Brain pericyte (primary cell): ENCODE data around the gene INF2.
"Not testable (repeated sequence)": the region's sequence is repeated elsewhere in the genome, so short reads cannot be mapped to it uniquely, and the experiment has no call there.

Experiments
- DNase-seq: peaks from one replicate; pipeline ENCODE4 v3.0.0-alpha.2; 2012; ENCODE audit warnings: low read depth, low spot score

INF2 gene

DNA sequence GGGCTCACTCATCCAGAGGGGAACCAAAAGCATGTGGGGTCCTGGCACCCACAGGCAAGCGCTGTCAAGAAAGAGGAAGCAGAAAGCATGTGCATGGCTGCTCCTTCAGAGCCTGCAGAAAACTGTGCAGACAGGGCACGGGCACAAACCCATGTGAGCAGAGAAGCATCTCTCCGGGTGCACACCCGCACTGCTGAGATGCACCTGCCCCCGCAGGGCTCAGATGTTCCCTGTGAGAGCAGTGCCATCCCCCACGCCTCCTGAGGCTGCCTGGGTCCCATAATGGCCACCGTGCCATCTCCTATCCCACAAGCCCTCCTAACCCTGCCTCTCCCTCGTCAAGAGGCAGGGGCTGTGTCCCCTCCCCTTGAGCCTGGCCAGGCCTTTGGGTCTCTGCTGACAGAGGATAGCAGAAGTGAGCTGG lies 32.3 kb upstream of the INF2 start:
- DNase-seq, result no peak

DNA sequence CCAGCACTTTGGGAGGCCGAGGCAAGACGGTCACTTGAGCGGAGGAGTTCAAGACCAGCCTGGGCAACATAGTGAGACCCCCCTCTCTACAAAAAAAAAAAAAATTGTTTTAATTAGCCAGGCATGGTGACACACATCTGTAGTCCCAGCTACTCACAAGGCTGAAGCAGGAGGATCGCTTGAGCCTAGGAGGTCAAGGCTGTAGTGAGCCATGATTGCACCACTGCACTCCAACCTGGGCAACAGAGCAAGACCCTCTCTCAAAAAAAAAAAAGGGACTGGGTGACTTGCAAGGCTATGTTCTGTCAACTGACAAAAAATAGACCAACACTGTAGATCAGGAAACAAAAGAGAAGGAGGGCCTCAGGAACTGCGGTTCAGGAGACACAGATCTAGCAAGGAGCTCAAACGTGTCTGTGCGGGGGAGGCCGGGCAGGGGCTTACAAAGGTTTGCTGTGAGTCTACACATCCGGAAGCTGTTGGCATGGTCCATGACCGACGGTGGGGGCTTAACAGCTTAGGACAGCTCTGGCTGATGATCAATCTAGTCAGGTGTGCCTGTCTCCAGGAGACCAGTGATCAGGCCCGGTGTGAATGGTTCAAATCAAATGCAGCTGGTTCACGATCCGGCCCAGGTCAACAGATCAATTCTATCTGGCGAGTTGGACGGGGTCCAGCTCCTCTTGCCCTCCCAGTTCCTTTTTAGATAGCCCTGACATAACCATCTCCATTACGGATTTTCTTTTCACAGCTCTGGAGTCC lies 31.7 kb upstream of the INF2 start:
- DNase-seq, result no peak

DNA sequence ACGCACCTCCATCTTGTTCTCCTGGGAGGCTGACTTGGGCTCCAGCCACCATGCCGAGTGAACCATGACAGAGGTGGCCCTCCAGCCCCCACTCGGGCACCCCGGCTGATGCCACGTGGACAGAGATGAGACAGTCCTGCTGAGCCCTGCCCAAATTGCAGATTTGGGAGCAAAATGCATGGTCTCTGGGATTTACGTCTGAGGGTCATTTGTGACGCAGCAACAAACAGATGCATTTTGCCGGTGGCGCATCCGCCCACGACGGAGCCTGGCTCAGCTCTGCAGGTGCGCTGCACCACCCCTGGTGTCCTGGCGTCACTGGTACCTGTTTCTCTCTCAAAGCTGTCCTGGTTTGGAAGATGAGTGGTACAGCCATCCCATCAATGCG lies 31.1 kb upstream of the INF2 start:
- DNase-seq, result no peak

DNA sequence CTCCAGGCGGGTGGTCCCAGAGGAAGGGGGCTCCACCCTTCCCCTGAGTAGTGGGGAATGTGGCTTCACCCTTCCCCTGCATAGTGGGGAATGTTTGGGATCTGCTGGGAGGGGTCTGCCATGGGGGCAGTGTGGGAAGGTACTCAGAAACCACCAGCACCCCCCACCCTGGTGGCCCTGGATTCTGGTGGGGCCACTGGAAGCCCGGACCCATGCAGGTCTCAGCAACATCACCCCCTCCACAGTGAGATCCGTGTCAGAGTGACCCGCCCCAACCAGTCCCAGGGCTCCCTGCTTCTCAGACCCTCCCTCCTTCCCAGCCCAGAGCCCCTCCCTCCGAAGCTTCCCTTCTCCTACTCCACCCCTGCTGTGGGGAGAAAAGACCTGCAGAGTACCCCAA lies 30.3 kb upstream of the INF2 start:
- no peak for DNase-seq

DNA sequence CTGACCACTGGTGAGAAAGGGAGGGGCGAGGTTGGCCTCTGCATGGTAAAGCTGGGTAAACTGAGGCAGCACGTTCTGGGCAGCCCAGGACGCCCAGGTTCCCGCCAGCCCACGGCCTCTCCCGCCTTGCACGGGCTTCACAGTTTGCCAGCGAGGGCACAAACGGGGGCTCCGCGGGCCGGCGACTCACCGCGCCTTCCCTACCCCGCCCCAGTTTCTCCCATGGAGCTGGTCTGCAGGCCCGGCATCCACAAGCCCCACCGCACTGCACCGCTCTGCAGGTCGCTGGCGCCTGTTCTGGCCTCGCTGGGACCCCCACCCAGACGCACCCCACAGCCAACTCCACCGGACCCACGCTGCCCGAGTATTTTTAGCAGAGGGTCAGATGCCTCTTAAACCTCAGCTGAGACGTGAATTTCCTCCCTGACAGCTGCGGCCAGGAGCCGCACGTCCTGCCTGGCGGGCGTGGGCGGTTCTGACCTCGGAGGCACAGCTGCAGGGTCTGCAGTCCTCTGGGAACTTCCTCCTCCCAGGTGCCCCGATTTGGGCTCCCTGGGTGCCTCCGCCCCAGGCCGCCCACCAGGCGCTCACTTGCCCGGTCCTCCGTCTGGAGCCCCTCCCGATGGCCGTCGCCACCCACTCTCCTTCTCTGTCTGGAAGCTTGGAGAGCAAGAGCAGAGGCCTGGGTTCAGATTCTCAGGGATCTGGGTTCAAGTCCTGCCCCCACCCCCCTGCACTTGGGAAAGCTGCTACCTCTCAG lies 29.5 kb upstream of the INF2 start:
- DNase-seq, result no peak

- no peak for DNase-seq
Measured at GRCh38 chr14:104660597-104660996, 28.8 kb upstream of the INF2 start.

DNA sequence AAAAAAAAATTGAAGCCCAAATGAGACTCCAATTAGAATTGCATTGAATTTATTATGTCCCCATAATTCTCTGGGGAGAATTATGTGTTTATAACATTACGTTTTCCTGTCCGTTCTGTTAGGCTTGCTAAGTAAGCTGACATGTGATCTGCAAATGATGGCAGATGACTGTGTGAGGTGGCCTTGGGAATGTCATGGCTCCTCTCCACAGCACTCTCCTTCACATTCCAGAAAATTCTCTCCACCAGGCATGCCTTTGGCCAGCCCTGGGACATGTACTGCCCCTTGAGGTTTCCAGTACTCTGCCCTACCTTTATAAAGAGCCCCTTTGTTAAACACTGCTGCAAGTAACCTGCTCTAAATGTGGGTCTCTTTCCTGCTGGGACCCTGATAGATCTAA lies 28.3 kb upstream of the INF2 start:
- no peak for DNase-seq

DNA sequence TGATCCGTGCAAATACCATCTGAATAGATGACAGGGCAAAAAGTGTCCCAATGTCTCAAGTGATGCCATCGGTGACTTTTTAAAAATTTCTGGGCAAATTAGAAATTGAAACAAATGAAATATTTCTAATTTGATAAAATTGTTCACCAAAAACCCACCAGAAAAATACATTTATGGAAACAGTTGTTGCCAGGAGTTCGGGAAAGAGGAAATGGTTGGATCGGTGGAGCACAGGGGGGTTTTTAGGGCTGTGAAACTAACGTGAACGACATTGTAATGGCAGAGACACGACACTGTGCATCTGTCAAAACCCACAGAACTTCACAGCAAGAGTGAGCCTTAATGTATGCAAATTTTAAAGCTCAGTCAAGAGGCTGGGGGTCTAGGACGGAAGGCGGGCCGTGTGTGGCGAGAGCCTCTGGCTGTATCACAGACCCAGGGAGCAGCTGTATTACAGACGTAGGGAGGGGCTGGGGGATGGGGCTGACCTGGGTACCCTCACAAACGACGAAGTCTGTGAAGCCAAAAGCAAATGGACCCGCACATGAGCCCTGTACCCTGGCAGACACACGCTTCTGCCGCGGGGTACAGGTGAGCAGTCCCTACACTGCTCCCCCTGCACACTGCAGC lies 27.8 kb upstream of the INF2 start:
- not testable (repeated sequence) for DNase-seq

DNA sequence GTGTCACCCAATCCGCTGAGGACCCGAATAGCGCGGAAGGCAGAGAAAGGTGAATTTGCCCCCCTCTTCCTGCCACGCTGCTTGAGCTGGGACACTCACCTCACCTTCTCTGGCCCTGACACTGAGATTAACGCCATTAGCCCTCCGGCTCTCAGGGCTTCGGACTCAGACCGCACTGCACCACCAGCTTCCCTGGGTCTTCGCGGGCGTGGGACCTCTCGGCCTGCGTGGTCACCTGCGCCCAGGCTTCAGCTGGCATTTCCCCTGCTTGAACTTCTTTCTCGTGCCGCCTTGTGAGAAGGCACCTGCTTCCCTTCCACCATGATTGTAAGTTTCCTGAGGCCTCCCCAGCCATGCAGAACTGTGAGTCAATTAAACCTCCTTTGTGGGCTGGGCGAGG lies 26.9 kb upstream of the INF2 start:
- not testable (repeated sequence) for DNase-seq

- DNase-seq, result no peak
Measured at GRCh38 chr14:104664107-104664506, 25.3 kb upstream of the INF2 start.

- DNase-seq, result no peak
Measured at GRCh38 chr14:104664588-104664987, 24.8 kb upstream of the INF2 start.

GRCh38 chr14:104665114-104665656 lies 24.2 kb upstream of the INF2 start:
- DNase-seq, result no peak

DNA sequence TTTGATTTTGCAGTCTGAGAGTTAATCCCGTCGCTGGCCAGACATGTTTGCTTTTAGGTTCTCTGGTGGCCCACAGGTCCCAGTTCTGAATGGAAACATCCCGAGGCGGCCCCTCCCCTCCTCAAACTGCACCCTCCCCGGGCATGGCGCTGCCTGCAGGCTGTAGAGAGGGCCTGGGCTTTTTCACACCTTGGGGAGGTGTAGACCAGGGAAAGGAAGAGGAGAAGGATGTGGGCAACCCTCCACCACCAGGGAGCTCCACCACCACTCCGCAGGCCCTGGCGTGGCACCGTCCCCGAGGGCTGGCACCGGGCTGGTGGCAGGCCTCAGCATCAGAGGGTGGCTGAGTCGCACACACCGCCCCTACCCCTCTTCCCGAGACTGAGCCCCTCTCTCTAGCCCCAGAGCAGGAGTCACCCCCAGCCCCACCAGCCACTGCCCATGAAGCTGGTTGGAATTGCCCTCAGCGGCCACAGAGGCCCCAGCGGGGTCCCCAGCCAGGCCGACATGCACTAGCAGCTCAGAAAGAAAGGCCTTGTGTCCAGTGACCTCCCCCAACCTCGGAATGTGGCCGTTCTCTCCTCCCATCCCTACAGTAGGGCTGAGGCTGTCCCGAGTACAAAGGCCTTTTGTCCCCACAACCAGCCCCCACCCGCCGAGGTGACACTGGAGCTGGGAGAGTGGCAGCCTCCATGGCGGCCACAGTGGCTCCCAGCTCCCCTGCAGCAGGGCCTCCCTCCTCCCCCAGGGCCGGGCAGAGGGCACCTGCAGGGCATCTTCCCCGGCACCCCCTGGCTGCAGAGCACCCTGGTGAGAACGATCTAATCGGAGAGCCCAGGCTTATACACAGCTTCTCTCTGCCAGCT lies 23.5 kb upstream of the INF2 start:
- no peak for DNase-seq

DNA sequence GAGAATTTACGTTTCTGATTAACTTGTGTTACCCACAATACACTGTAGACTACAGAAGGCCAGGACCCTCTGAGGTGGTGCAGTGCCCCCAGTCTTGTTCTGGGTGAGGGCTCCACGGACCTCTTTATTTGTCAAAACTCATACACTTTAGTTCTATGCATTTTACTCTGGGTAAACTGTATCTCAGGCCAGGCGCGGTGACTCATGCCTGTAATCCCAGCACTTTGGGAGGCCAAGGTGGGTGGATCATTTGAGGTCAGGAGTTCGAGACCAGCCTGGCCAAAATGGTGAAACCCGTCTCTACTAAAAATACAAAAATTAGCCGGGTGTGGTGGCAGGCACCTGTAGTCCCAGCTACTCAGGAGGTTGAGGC lies 22.9 kb upstream of the INF2 start:
- DNase-seq, result not testable (repeated sequence)

- DNase-seq, result no peak
Measured at GRCh38 chr14:104666981-104667380, 22.4 kb upstream of the INF2 start.

- no peak for DNase-seq
Measured at GRCh38 chr14:104669697-104670096, 19.7 kb upstream of the INF2 start.

- DNase-seq, result not testable (repeated sequence)
Measured at GRCh38 chr14:104671330-104671977, 18.0 kb upstream of the INF2 start.

DNA sequence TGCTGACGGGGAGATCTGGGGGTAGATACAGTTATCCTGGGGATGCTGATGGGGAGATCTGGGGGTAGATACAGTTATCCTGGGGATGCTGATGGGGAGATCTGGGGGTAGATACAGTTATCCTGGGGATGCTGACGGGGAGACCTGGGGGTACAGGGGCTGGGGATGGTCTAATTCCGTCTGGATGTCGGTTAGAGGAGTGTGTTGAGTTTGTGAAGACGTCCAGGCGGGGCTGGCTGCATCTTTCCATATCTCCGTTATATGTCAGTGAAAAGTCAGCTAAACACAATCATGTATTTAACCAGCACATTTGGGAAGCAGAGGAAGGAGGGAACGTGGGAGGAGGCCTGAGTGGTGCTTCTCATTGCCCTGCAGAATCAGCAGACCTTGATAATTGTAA lies 17.3 kb upstream of the INF2 start:
- not testable (repeated sequence) for DNase-seq

DNA sequence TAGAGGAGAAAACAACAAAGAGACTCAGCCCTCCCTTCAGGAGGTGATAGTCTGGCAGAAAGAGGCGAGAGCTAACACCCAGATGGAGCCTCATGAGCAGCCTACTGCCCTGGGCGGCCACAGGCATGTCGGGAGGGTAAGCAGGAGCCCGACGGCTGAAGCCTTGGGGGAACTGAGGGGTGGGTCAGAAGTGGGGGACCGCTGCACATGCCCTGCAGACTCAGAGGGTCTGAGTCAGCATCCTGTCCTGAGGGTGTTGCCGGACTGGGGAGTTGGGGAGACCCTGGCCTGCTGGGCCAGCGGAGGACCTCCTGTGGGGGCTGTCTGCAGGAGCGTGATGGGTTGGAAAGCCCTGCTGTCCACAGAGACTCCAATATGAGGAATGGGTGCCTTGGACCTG lies 15.9 kb upstream of the INF2 start:
- no peak for DNase-seq

DNA sequence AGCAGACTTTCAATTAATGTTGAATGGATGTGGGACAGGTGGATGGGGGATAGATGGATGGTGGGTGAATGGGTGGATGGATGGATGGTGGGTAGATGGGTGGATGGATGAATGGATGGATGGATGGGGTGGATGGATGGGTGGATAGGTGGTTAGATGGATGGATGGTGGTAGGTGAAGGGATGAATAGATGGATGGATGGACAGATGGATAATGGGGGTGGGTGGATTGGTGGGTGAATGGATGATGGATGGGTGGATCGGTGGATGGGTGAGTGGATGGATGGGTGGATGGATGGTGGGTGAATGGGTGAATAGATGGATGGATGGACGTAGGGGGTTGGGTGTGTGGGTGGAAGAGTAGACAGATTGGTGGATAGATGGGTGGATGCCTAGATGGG lies 14.0 kb upstream of the INF2 start:
- no peak for DNase-seq

DNA sequence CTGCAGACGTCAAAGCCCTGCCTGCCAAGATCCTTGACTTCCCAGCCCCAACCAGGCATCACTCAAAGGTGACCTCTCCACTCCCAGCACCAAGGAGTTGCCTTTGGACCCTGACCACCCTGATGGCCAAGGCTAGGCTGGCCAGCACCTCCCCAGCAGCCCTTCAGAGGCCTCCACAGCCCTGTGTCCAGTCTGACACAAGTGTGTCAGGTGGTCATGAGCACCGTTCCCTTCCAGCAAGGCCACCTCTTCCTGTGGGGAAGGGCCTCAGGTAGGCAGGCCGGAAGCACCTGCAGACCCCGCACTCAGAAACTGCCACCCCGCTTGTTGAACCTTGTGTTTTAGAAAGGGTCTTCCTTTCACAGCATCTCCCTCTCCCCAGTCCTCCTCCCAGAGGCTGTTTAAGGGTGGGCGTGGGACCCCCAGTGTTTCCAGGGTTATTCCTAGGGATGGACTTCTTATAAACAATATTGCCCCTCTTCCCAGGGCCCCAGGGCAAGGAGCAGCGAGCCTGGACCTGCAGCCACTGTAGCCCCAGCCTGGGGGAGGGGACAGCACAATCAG lies 13.2 kb upstream of the INF2 start:
- no peak for DNase-seq
